Suprapubic skin (tissue), 4 donors: ENCODE results near the gene ANKMY1.

Experiments
- CTCF ChIP-seq, 2 donors: fragments of 200-600 bp in 1 of 2; fragments of 450-650 bp in 1 of 2; sonication (generic) in 1 of 2; IDR thresholded peaks; one replicate each; pipeline ENCODE4 v1.5.1; 2016 to 2019; ENCODE audit warnings: antibody characterized with exemption in 2 of 2, mild to moderate bottlenecking in 1 of 2, moderate library complexity in 1 of 2
- EP300 ChIP-seq: sonication (generic); formaldehyde crosslinking; IDR thresholded peaks from one replicate; pipeline ENCODE4 v1.6.1; 2017; ENCODE audit warnings: antibody characterized with exemption
- POLR2A ChIP-seq, 2 donors: fragments of 450-650 bp; IDR thresholded peaks; one replicate each; pipeline ENCODE4 v1.6.1; 2017; ENCODE audit warnings: antibody characterized with exemption in 2 of 2, mild to moderate bottlenecking in 2 of 2, moderate library complexity in 2 of 2
- POLR2AphosphoS5 ChIP-seq, 3 donors: sonication (generic); formaldehyde crosslinking; IDR thresholded peaks; one replicate each; pipeline ENCODE4 v1.6.1; 2017; ENCODE audit warnings: antibody characterized with exemption in 3 of 3

GRCh38 chr2:240605867-240606743 is 48.3 kb upstream of the ANKMY1 start:
- no peak for TF ChIP-seq CTCF (IDR thresholded peaks at IDR 0.05)
- no peak for TF ChIP-seq POLR2A (IDR thresholded peaks at IDR 0.05)
- no peak for TF ChIP-seq EP300
- no peak for TF ChIP-seq POLR2AphosphoS5 (IDR thresholded peaks at IDR 0.05)
